SK-N-SH (cell line): ENCODE data around the gene TSHZ2. TPM values are rescaled to one million over a fixed set of nuclear protein-coding genes. Genes with fewer than 3 reads are reported as not detected.
A peak's percentile ranks its signal among the peaks of the same experiment; 100 is the strongest.

Experiments used
- CTCF ChIA-PET: fragments of 300-600, 350-600 bp; formaldehyde crosslinking; extraction: SDS; loops from one replicate; lab custom pipeline; 2021; lab: Yijun Ruan, JAX
- POLR2A ChIA-PET: fragments of 350-600 bp; sonication (Branson Sonifier 250); formaldehyde crosslinking; extraction: SDS; loops from one replicate; lab custom pipeline; 2020; ENCODE audit warnings: antibody characterized with exemption, inconsistent platforms; lab: Yijun Ruan, JAX
- DNase-seq: peaks from one replicate; pipeline ENCODE4 v3.0.0; 2012
- H2AFZ ChIP-seq: fragments of 200-600 bp; sonication (generic); 2 replicates; pipeline ENCODE4 v1.8.1; 2016; ENCODE audit warnings: antibody characterized with exemption, mild to moderate bottlenecking, low read depth
- H3F3A ChIP-seq: fragments of 200-600 bp; sonication (generic); replicated peaks from 2 replicates; pipeline ENCODE3; 2016; ENCODE audit warnings: antibody characterized with exemption, mild to moderate bottlenecking; ENCODE audit not compliant: insufficient read depth
- H3K27ac ChIP-seq, 2 experiments: fragments of 200-500 bp in 1 of 2; fragments of 200-600 bp in 1 of 2; sonication (Bioruptor generic) in 1 of 2; sonication (generic), shearing (Covaris generic) in 1 of 2; 2 replicates each; pipeline versions ENCODE4 v1.5.1 to v1.6.1; 2014 to 2016; ENCODE audit warnings: low read depth in 2 of 2, inconsistent platforms in 1 of 2, low read length in 1 of 2, mild to moderate bottlenecking in 1 of 2, mixed read lengths in 1 of 2
- H3K27me3 ChIP-seq: fragments of 200-600 bp; sonication (generic), shearing (Covaris generic); 2 replicates; pipeline ENCODE4 v1.6.1; 2016; ENCODE audit warnings: mixed run types; ENCODE audit not compliant: insufficient read depth
- H3K36me3 ChIP-seq, 2 experiments: fragments of 200-500 bp in 1 of 2; fragments of 200-600 bp in 1 of 2; sonication (Bioruptor generic) in 1 of 2; sonication (generic) in 1 of 2; replicated peaks in 1 of 2; 2 replicates each; pipeline versions ENCODE3 to v1.5.1; 2014 to 2016; ENCODE audit warnings: low read length in 1 of 2, mild to moderate bottlenecking in 1 of 2; ENCODE audit not compliant: insufficient read depth in 2 of 2, control insufficient read depth in 1 of 2
- H3K4me1 ChIP-seq, 2 experiments: fragments of 200-500 bp in 1 of 2; fragments of 200-600 bp in 1 of 2; sonication (Bioruptor generic) in 1 of 2; sonication (generic), shearing (Covaris generic) in 1 of 2; 2 replicates each; pipeline versions ENCODE4 v1.5.1 to v1.6.1; 2014 to 2016; ENCODE audit warnings: low read depth in 1 of 2, low read length in 1 of 2, mixed run types in 1 of 2; ENCODE audit not compliant: insufficient read depth in 2 of 2, control insufficient read depth in 1 of 2
- H3K4me2 ChIP-seq: fragments of 200-600 bp; sonication (generic), shearing (Covaris generic); 2 replicates; pipeline ENCODE4 v1.6.1; 2017; ENCODE audit warnings: mixed run types
- H3K4me3 ChIP-seq, 2 experiments: fragments of 200-500 bp in 1 of 2; fragments of 200-600 bp in 1 of 2; sonication (Bioruptor generic) in 1 of 2; sonication (generic), shearing (Covaris generic) in 1 of 2; 2 replicates each; pipeline versions ENCODE4 v1.5.1 to v1.8.1; 2014 to 2016; ENCODE audit warnings: low read depth in 2 of 2, inconsistent platforms in 1 of 2, low read length in 1 of 2, mild to moderate bottlenecking in 1 of 2, mixed read lengths in 1 of 2, moderate library complexity in 1 of 2
- H3K79me2 ChIP-seq: fragments of 200-600 bp; sonication (generic); 2 replicates; pipeline ENCODE4 v1.8.1; 2017; ENCODE audit warnings: mild to moderate bottlenecking; ENCODE audit not compliant: insufficient read depth
- H3K9ac ChIP-seq: fragments of 200-600 bp; sonication (generic); 2 replicates; pipeline ENCODE4 v1.6.1; 2017; ENCODE audit warnings: mixed run types
- H3K9me2 ChIP-seq: fragments of 200-600 bp; sonication (generic); 2 replicates; pipeline ENCODE4 v1.6.1; 2017; ENCODE audit warnings: mixed run types
- H3K9me3 ChIP-seq: fragments of 200-600 bp; sonication (generic); 2 replicates; pipeline ENCODE4 v1.6.1; 2017; ENCODE audit warnings: mixed run types, mild to moderate bottlenecking, moderate library complexity
- H4K20me1 ChIP-seq: fragments of 200-600 bp; sonication (generic); 2 replicates; pipeline ENCODE4 v1.6.1; 2017; ENCODE audit warnings: mild to moderate bottlenecking, mixed run types; ENCODE audit not compliant: insufficient read depth
- CHD2 ChIP-seq: fragments of 150-350 bp; IDR thresholded peaks from 2 replicates; pipeline ENCODE4 v1.6.1; 2018; ENCODE audit warnings: low read length; ENCODE audit not compliant: partially characterized antibody
- ELF1 ChIP-seq: IDR thresholded peaks from 2 replicates; pipeline ENCODE4 v1.4.0; 2012
- EZH2phosphoT487 ChIP-seq: fragments of 200-600 bp; sonication (generic); IDR thresholded peaks from 2 replicates; pipeline ENCODE4 v1.6.1; 2017; ENCODE audit warnings: low read depth, mixed run types, mild to moderate bottlenecking, antibody characterized with exemption, moderate library complexity, borderline replicate concordance
- FOXM1 ChIP-seq: IDR thresholded peaks from 2 replicates; pipeline ENCODE4 v1.4.0; 2012; ENCODE audit warnings: low read depth, mild to moderate bottlenecking
- GABPA ChIP-seq: IDR thresholded peaks from 2 replicates; pipeline ENCODE4 v1.4.0; 2012; ENCODE audit warnings: low read depth, mild to moderate bottlenecking
- MEF2A ChIP-seq: IDR thresholded peaks from 2 replicates; pipeline ENCODE4 v1.4.0; 2012; ENCODE audit warnings: low read depth, borderline replicate concordance
- MXI1 ChIP-seq: IDR thresholded peaks from 2 replicates; pipeline ENCODE4 v1.6.1; 2012; ENCODE audit warnings: mild to moderate bottlenecking, low read depth, low read length, improper control_type of control experiment
- NRF1 ChIP-seq: IDR thresholded peaks from 2 replicates; pipeline ENCODE4 v1.6.1; 2012; ENCODE audit warnings: low read depth, mild to moderate bottlenecking, low read length
- RCOR1 ChIP-seq: fragments of 150-350 bp; IDR thresholded peaks from 2 replicates; pipeline ENCODE4 v1.6.1; 2017; ENCODE audit warnings: antibody characterized with exemption, low read length
- TCF12 ChIP-seq: IDR thresholded peaks from 2 replicates; pipeline ENCODE4 v1.4.0; 2012
- TEAD4 ChIP-seq: IDR thresholded peaks from 2 replicates; pipeline ENCODE4 v1.4.0; 2012; ENCODE audit warnings: mild to moderate bottlenecking, borderline replicate concordance; ENCODE audit not compliant: insufficient read depth
- WGBS: methylation state at CpG from one replicate; pipeline ENCODE4 v1.1.6; 2017; ENCODE audit warnings: low lambda C conversion rate; 5-methylcytosine and 5-hydroxymethylcytosine counted together
- polyA plus RNA-seq, 3 experiments: library from polyadenylated mRNA; depleted of rRNA; stranded (reverse); fragments of >200 nt; gene quantifications; 2 replicates each; pipeline ENCODE4 v1.2.3, GENCODE V29; 2012
- TF ChIP-seq, protein P1 (sequence below): IDR thresholded peaks from 2 replicates; pipeline ENCODE4 v1.4.0; 2012; ENCODE audit warnings: low read depth, borderline replicate concordance
- TF ChIP-seq, protein P2 (sequence below): IDR thresholded peaks from 2 replicates; pipeline ENCODE4 v1.6.1; 2012; ENCODE audit warnings: mild to moderate bottlenecking, low read depth, low read length, moderate library complexity
- TF ChIP-seq, protein P3 (sequence below): IDR thresholded peaks from 2 replicates; pipeline ENCODE4 v1.4.0; 2012; ENCODE audit warnings: low read depth

The TSHZ2 gene
- polyA plus RNA-seq, 1 of the 3 experiments (the other 2 are of a cell fraction) = 0.13 TPM

DNA sequence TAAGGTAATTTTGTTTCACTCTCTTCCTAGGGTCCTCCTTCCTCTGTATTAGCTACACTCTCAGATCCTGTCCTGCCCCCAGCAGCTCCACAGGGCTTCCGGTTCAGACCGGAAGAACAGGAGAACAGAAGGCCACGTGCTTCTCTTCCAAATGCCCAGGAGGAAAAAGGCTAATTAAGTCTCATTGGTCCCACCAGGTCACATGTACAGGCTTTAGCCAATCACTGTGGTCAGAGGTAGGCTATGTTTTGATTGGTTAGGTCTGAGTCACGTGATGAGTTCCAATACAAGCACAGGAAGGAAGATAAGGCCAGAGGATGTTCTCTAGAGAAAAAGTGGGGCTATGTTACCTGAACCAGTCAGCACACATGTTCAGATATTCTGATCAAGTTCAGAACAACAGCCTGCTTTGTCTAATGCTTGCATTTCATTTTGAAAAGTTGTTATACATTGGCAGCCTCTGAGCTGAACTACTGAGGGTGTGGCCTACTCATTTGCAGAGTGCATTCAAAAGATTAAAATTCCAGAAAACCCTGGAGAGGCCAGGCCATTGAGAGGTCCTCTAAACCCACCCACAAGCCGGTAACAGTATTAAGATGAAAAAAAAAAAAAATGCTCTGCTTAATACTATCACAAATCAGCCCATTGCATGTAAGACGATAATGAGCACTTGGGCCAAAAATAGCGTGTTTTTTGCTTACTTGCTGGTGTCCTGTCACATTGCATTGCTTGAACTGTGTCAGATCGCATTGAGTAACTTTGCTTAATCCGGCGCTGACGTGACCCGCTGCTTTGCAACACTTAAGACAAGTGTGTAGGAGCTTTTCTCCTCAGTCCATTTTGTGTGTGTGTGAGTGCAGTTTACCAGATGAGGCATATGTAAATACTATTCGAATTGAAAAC is 170.3 kb downstream of the TSHZ2 start:
- Histone ChIP-seq H3K27ac (no peak overlapping the region), H3K36me3 (no peaks in the 10 kb centered on the region), H3K9me3 (no peaks in the 10 kb centered on the region), H3K9ac (no peak overlapping the region), H3K4me3 (no peak overlapping the region), H3K4me1 (peaks cover 0 to 9% of the 10 kb centered on the region in 2 experiments; a peak in 2 of 4 replicates), H3K4me2 (no peak overlapping the region), H4K20me1 (no peaks in the 10 kb centered on the region), H3K9me2 (no peaks in the 10 kb centered on the region), H3K79me2 (no peaks in the 10 kb centered on the region), H2AFZ (no peak overlapping the region), H3F3A (no peaks in the 10 kb centered on the region), H3K27me3 (no peaks in the 10 kb centered on the region)
- WGBS = 70% methylated on average over 13 of the region's 13 CpGs
- POLR2A ChIA-PET = no interaction called here
- TF ChIP-seq, protein P1, sequence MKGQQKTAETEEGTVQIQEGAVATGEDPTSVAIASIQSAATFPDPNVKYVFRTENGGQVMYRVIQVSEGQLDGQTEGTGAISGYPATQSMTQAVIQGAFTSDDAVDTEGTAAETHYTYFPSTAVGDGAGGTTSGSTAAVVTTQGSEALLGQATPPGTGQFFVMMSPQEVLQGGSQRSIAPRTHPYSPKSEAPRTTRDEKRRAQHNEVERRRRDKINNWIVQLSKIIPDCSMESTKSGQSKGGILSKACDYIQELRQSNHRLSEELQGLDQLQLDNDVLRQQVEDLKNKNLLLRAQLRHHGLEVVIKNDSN = 0 out of 2 replicates have a peak, but pooled peaks have one; percentile 44
- no peak for TF ChIP-seq TCF12
- no peak for DNase-seq
- CTCF ChIA-PET = no interaction called here

DNA sequence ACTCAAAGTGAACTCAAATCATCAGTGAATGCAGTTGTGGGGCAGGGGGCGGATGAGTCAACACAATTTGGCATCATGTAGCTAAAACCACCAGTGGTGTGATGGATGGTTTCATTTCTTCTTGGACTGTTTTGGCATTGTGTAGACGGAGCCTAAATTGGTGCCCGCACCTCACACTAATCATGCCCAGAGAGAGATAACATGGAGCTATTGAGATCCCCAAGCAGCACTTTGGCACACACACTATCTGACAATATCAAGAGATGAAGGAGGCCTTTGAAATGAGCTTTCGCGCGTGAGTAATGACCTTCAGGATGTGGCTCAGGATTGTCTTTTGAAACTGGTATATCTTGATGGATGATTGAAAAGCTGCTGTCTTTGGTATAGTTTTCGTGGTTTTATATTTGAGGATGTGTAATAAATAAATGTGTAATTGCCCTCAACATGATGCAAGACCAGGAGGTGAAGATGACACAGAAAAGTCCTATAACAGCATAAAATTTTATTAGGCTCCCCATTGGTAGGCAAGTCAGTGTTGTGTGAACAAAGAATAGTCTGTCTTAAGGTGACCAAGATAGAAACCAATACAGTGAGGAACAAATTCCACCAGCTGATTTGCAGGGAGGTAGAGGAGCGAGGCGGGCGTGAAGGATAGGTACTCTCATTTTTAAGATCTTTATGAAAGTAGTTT is 174.2 kb downstream of the TSHZ2 start:
- no peak overlapping the region for H2AFZ ChIP-seq
- TF ChIP-seq MXI1 = no peak
- TF ChIP-seq, all 33 proteins: peak for 0
- ChIA-PET POLR2A (interaction anchor here (0.6 kb wide), 2 partner anchors 115 to 309 kb away, joined by 3 read pairs; no protein-coding TSS in a partner anchor), CTCF (interaction anchor here (1.2 to 1.5 kb wide), 3 partner anchors 9 to 70 kb away, joined by 3 to 7 read pairs (median 3); no protein-coding TSS in a partner anchor)
- 74% methylated on average over 10 of the region's 10 CpGs for WGBS
- Histone ChIP-seq H3K27ac (no peak overlapping the region), H3F3A (no peaks in the 10 kb centered on the region), H3K4me3 (no peak overlapping the region), H3K79me2 (no peaks in the 10 kb centered on the region), H3K4me2 (no peak overlapping the region), H4K20me1 (no peaks in the 10 kb centered on the region), H3K9me2 (no peaks in the 10 kb centered on the region), H3K9me3 (no peaks in the 10 kb centered on the region), H3K9ac (no peak overlapping the region), H3K4me1 (peaks cover 0 to 7% of the 10 kb centered on the region in 2 experiments; a peak in 3 of 4 replicates), H3K27me3 (no peaks in the 10 kb centered on the region), H3K36me3 (no peaks in the 10 kb centered on the region)
- DNase-seq = no peak

DNA sequence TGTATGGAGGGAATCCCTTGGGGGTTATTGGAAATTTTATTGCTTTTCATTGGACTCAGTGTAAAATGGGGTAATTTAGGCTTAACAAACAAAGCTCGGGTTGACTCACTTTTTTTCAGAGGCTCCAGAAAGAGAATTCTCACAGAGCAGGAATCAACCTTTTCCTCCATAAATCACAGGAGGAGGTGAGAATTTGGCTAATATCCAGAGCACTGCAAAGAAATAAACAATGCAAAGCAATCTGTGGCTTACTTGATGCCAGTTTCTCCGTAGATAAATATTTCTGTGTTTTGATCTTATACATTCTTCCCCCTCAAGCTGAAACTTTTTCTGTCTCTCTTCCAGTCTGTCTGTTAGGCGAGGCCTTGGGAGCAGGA is 176.6 kb downstream of the TSHZ2 start:
- H2AFZ ChIP-seq = no peak overlapping the region
- H3K9me2 ChIP-seq = no peaks in the 10 kb centered on the region
- no peak for DNase-seq
- no peaks in the 10 kb centered on the region for H3K27me3 ChIP-seq
- H3F3A ChIP-seq = no peaks in the 10 kb centered on the region
- H3K79me2 ChIP-seq = no peaks in the 10 kb centered on the region
- 27% methylated on average over 3 of the region's 3 CpGs for WGBS
- ChIA-PET POLR2A (no interaction called here), CTCF (interaction anchor here (1.1 to 1.6 kb wide), 3 partner anchors 13 to 68 kb away, joined by 3 to 4 read pairs (median 4); no protein-coding TSS in a partner anchor)
- H3K4me2 ChIP-seq = no peak overlapping the region
- H3K9ac ChIP-seq = no peak overlapping the region
- no peaks in the 10 kb centered on the region for H3K9me3 ChIP-seq
- no peaks in the 10 kb centered on the region; a peak in 3 of 4 replicates for H3K4me1 ChIP-seq
- H3K36me3 ChIP-seq = no peaks in the 10 kb centered on the region
- H3K27ac ChIP-seq = no peak overlapping the region
- H4K20me1 ChIP-seq = no peaks in the 10 kb centered on the region
- H3K4me3 ChIP-seq = no peak overlapping the region
- TF ChIP-seq EZH2phosphoT487 (no peak), CHD2 (no peak), NRF1 (no peak), ELF1 (no peak), RCOR1 (no peak), FOXM1 (no peak), TEAD4 (no peak), MEF2A (no peak), GABPA (no peak)
- TF ChIP-seq, protein P2, sequence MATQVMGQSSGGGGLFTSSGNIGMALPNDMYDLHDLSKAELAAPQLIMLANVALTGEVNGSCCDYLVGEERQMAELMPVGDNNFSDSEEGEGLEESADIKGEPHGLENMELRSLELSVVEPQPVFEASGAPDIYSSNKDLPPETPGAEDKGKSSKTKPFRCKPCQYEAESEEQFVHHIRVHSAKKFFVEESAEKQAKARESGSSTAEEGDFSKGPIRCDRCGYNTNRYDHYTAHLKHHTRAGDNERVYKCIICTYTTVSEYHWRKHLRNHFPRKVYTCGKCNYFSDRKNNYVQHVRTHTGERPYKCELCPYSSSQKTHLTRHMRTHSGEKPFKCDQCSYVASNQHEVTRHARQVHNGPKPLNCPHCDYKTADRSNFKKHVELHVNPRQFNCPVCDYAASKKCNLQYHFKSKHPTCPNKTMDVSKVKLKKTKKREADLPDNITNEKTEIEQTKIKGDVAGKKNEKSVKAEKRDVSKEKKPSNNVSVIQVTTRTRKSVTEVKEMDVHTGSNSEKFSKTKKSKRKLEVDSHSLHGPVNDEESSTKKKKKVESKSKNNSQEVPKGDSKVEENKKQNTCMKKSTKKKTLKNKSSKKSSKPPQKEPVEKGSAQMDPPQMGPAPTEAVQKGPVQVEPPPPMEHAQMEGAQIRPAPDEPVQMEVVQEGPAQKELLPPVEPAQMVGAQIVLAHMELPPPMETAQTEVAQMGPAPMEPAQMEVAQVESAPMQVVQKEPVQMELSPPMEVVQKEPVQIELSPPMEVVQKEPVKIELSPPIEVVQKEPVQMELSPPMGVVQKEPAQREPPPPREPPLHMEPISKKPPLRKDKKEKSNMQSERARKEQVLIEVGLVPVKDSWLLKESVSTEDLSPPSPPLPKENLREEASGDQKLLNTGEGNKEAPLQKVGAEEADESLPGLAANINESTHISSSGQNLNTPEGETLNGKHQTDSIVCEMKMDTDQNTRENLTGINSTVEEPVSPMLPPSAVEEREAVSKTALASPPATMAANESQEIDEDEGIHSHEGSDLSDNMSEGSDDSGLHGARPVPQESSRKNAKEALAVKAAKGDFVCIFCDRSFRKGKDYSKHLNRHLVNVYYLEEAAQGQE = no peak
- TF ChIP-seq, protein P1 = no peak
- TF ChIP-seq, protein P3, sequence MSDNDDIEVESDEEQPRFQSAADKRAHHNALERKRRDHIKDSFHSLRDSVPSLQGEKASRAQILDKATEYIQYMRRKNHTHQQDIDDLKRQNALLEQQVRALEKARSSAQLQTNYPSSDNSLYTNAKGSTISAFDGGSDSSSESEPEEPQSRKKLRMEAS = no peak
